22Rv1 (cell line): ENCODE results near the gene MAP2K6.

Source experiments
- CTCF ChIP-seq: fragments of 450-650 bp; IDR thresholded peaks from 2 replicates; pipeline ENCODE4 v1.5.1; 2017; ENCODE audit warnings: mild to moderate bottlenecking
- ZFX ChIP-seq: fragments of 450-650 bp; IDR thresholded peaks from 2 replicates; pipeline ENCODE4 v1.6.1; 2017; ENCODE audit warnings: antibody characterized with exemption, borderline replicate concordance

GRCh38 chr17:69528035-69528434, 113.5 kb downstream of the MAP2K6 start:
- TF ChIP-seq CTCF (no peak), ZFX (no peak)
